Left lung (tissue), 10 donors: Measurements from ENCODE around the gene CTAGE9. TPM values are rescaled to one million over a fixed set of nuclear protein-coding genes. Genes with fewer than 3 reads are reported as not detected.
"Not testable (repeated sequence)": the region's sequence is repeated elsewhere in the genome, so short reads cannot be mapped to it uniquely, and the experiment has no call there.

ENCODE experiments used
- ATAC-seq: fragments of 200-7000 bp; cut with Tn5 transposase; one replicate; pipeline ENCODE4 v1.9.1; 2020; ENCODE audit warnings: moderate library complexity
- DNase-seq, 4 donors: peaks; one replicate each; pipeline ENCODE4 v3.0.0-alpha.2; 2013 to 2020
- H3K27ac ChIP-seq, 2 donors: fragments of 200-600 bp; sonication (generic) in 1 of 2; one replicate each; pipeline versions ENCODE4 v1.5.0 to v1.8.0; 2020 to 2021
- H3K27me3 ChIP-seq, 2 donors: fragments of 200-600 bp; sonication (generic) in 1 of 2; one replicate each; pipeline versions ENCODE4 v1.5.0 to v1.8.0; 2020 to 2021
- H3K36me3 ChIP-seq, 2 donors: fragments of 200-600 bp; sonication (generic) in 1 of 2; one replicate each; pipeline versions ENCODE4 v1.5.0 to v1.8.0; 2020 to 2021
- H3K4me1 ChIP-seq, 2 donors: fragments of 200-600 bp; one replicate each; pipeline ENCODE4 v1.8.0; 2021
- H3K4me3 ChIP-seq, 2 donors: fragments of 200-600 bp; sonication (generic) in 1 of 2; one replicate each; pipeline versions ENCODE4 v1.5.0 to v1.8.0; 2020 to 2021; ENCODE audit warnings: mild to moderate bottlenecking in 1 of 2
- H3K9me3 ChIP-seq, 2 donors: fragments of 200-600 bp; sonication (generic) in 1 of 2; one replicate each; pipeline versions ENCODE4 v1.5.0 to v1.8.0; 2020 to 2021
- CTCF ChIP-seq, 2 donors: fragments of 200-600 bp; sonication (generic) in 1 of 2; IDR thresholded peaks; one replicate each; pipeline versions ENCODE4 v1.5.0 to v1.8.0; 2021; ENCODE audit warnings: antibody characterized with exemption in 2 of 2
- intact Hi-C, 2 donors: fragments of 100-400 bp; cut with DNase I; formaldehyde crosslinking; loops; one replicate each; pipeline versions ENCODE4 v1.11.2 to v1.14.2; 2022
- polyA plus RNA-seq, 6 donors: library from polyadenylated mRNA; unstranded; fragments of 120-200 nt; gene quantifications; one replicate each; pipeline ENCODE4 v1.2.1, GENCODE V29; 2013; ENCODE audit not compliant: insufficient read length in 6 of 6
- total RNA-seq, 2 donors: library from RNA; stranded (reverse); fragmentation: NEBNext Ultra II Directional; extraction: Animal tissue kit (Norgen Biotek cat#: 25700); gene quantifications; one replicate each; pipeline ENCODE4 v1.2.1, GENCODE V29; 2021
- donor health status: DM: no; HTN: yes; CAD: no.
- donor health status: DM: no; HTN: no; CAD: no.

Gene CTAGE9
- total and polyA plus RNA-seq, 8 donors, result 0.35 TPM; not detected in 7

GRCh38 chr6:131754715-131755567, 44.1 kb upstream of the CTAGE9 start:
- Histone ChIP-seq H3K4me1 (no peaks in the 10 kb centered on the region), H3K27me3 (no peaks in the 10 kb centered on the region), H3K9me3 (no peaks in the 10 kb centered on the region), H3K36me3 (no peaks in the 10 kb centered on the region), H3K4me3 (no peak overlapping the region), H3K27ac (no peak overlapping the region)
- ATAC-seq, result no peak
- DNase-seq, result no peak
- no peak for TF ChIP-seq CTCF (IDR thresholded peaks at IDR 0.05)
- intact Hi-C loops, result no loop called here

GRCh38 chr6:131754088-131754487, 43.3 kb upstream of the CTAGE9 start:
- no peak for TF ChIP-seq CTCF (IDR thresholded peaks at IDR 0.05)
- Histone ChIP-seq H3K4me1 (no peaks in the 10 kb centered on the region), H3K9me3 (no peaks in the 10 kb centered on the region), H3K4me3 (no peak overlapping the region), H3K36me3 (no peaks in the 10 kb centered on the region), H3K27me3 (no peaks in the 10 kb centered on the region), H3K27ac (no peak overlapping the region)
- DNase-seq (no peak), ATAC-seq (no peak)
- intact Hi-C loops, result no loop called here

- H3K27ac ChIP-seq, DNase-seq, H3K9me3 ChIP-seq, intact Hi-C loops, ATAC-seq, H3K36me3 ChIP-seq, H3K27me3 ChIP-seq, H3K4me1 ChIP-seq, H3K4me3 ChIP-seq: not testable (repeated sequence)
These were observed 40.3 kb upstream of the CTAGE9 start for GRCh38 chr6:131751012-131751715.

- Histone ChIP-seq H3K4me3 (no peak overlapping the region), H3K27me3 (no peaks in the 10 kb centered on the region), H3K36me3 (no peaks in the 10 kb centered on the region), H3K27ac (no peak overlapping the region), H3K4me1 (no peaks in the 10 kb centered on the region), H3K9me3 (no peaks in the 10 kb centered on the region)
- ATAC-seq (no peak), DNase-seq (no peak)
- intact Hi-C loops, result no loop called here
- no peak for TF ChIP-seq CTCF (IDR thresholded peaks at IDR 0.05)
These were observed 38.2 kb upstream of the CTAGE9 start for GRCh38 chr6:131749023-131749422.

DNA sequence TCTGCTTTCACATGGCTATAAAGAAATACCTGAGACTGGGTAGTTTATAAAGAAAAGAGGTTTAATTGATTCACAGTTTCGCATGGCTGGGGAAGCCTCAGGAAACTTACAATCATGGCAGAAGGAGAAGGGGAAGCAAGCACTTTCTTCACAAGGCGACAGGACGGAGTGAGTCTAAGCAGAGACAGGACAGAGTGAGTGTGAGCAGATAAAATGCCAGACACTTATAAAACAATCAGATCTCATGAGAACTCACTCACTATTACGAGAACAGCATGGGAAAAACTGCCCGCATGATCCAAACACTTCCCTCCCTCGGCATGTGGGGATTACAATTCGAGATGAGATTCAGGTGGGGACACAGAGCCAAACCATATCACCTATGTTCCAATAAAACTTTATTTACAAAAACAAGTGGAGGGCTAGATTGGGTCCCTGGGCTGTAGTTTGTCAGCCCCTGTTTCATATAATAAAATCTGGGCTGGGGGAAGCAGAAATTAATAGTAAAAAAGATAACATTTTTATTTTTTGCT, 37.1 kb upstream of the CTAGE9 start:
- Histone ChIP-seq H3K27me3 (no peaks in the 10 kb centered on the region), H3K9me3 (no peaks in the 10 kb centered on the region), H3K4me1 (no peaks in the 10 kb centered on the region), H3K4me3 (no peak overlapping the region), H3K36me3 (no peaks in the 10 kb centered on the region), H3K27ac (no peak overlapping the region)
- no peak for TF ChIP-seq CTCF (IDR thresholded peaks at IDR 0.05)
- no peak for DNase-seq
- intact Hi-C loops, result no loop called here
- ATAC-seq, result no peak
